Rectal smooth muscle tissue (tissue), 1 donor: ENCODE measurements around the gene ECI1.
A peak's percentile ranks its signal among the peaks of the same experiment; 100 is the strongest.
"Not testable (repeated sequence)": the region's sequence is repeated elsewhere in the genome, so short reads cannot be mapped to it uniquely, and the experiment has no call there.

Source experiments
- H3K27ac ChIP-seq: one replicate; pipeline ENCODE4 v1.7.0; 2013; ENCODE audit warnings: low read depth, low read length, inconsistent platforms
- H3K27me3 ChIP-seq: one replicate; pipeline ENCODE4 v1.7.0; 2013; ENCODE audit warnings: low read length; ENCODE audit not compliant: control insufficient read depth, insufficient read depth
- H3K36me3 ChIP-seq: one replicate; pipeline ENCODE4 v1.7.0; 2013; ENCODE audit warnings: low read length; ENCODE audit not compliant: control insufficient read depth, insufficient read depth
- H3K4me1 ChIP-seq: one replicate; pipeline ENCODE4 v1.7.0; 2013; ENCODE audit warnings: low read length; ENCODE audit not compliant: control insufficient read depth, insufficient read depth
- H3K4me3 ChIP-seq: one replicate; pipeline ENCODE4 v1.7.0; 2013; ENCODE audit warnings: low read length
- H3K9ac ChIP-seq: one replicate; pipeline ENCODE4 v1.7.0; 2013; ENCODE audit warnings: low read length

The ECI1 gene

GRCh38 chr16:2276368-2277195, 25.2 kb upstream of the ECI1 start:
- no peak overlapping the region for H3K4me3 ChIP-seq

GRCh38 chr16:2275476-2276367, 24.3 kb upstream of the ECI1 start:
- Histone ChIP-seq H3K4me1 (no peaks in the 10 kb centered on the region), H3K27ac (no peak overlapping the region), H3K27me3 (no peaks in the 10 kb centered on the region), H3K36me3 (no peaks in the 10 kb centered on the region), H3K4me3 (no peak overlapping the region), H3K9ac (no peak overlapping the region)

More at GRCh38 chr16:2276368-2277195, 25.2 kb upstream of the ECI1 start:
- Histone ChIP-seq H3K27me3 (no peaks in the 10 kb centered on the region), H3K9ac (no peak overlapping the region), H3K27ac (no peak overlapping the region), H3K36me3 (no peaks in the 10 kb centered on the region), H3K4me1 (no peaks in the 10 kb centered on the region)

- Histone ChIP-seq H3K4me3 (no peak overlapping the region), H3K4me1 (peaks cover 9% of the 10 kb centered on the region), H3K9ac (no peak overlapping the region), H3K27ac (no peak overlapping the region), H3K36me3 (no peaks in the 10 kb centered on the region), H3K27me3 (no peaks in the 10 kb centered on the region)
These were observed 22.5 kb upstream of the ECI1 start for GRCh38 chr16:2273931-2274330.

- no peaks in the 10 kb centered on the region for H3K27me3 ChIP-seq
These were observed 22.1 kb upstream of the ECI1 start for GRCh38 chr16:2273484-2273883.

GRCh38 chr16:2271848-2272461, 20.6 kb upstream of the ECI1 start:
- Histone ChIP-seq H3K27me3 (no peaks in the 10 kb centered on the region), H3K27ac (no peak overlapping the region), H3K4me1 (peaks cover 10% of the 10 kb centered on the region), H3K9ac (no peak overlapping the region), H3K36me3 (no peaks in the 10 kb centered on the region), H3K4me3 (no peak overlapping the region)

More at GRCh38 chr16:2273484-2273883, 22.1 kb upstream of the ECI1 start:
- Histone ChIP-seq H3K36me3 (no peaks in the 10 kb centered on the region), H3K27ac (no peak overlapping the region), H3K4me3 (no peak overlapping the region), H3K9ac (no peak overlapping the region), H3K4me1 (peaks cover 10% of the 10 kb centered on the region)

- no peaks in the 10 kb centered on the region for H3K36me3 ChIP-seq
- H3K27me3 ChIP-seq = no peaks in the 10 kb centered on the region
- peaks cover 14% of the 10 kb centered on the region for H3K4me1 ChIP-seq
- H3K27ac ChIP-seq = no peak overlapping the region
- no peak overlapping the region for H3K9ac ChIP-seq
- no peak overlapping the region for H3K4me3 ChIP-seq
These were observed 19.4 kb upstream of the ECI1 start for GRCh38 chr16:2270588-2271470.

- Histone ChIP-seq H3K27me3 (no peaks in the 10 kb centered on the region), H3K4me1 (peaks cover 14% of the 10 kb centered on the region), H3K4me3 (no peak overlapping the region), H3K27ac (no peak overlapping the region), H3K9ac (no peak overlapping the region), H3K36me3 (no peaks in the 10 kb centered on the region)
These were observed 18.7 kb upstream of the ECI1 start for GRCh38 chr16:2270070-2270462.

GRCh38 chr16:2267913-2268666, 16.7 kb upstream of the ECI1 start, which contains the start of gene RNPS1:
Gene RNPS1 (minus strand): TSS chr16:2268126. CDS start chr16:2264643, 3,483 bp downstream.
- peak within 1 kb of the TSS; percentile 100 for H3K27ac ChIP-seq
- H3K4me1 ChIP-seq = peaks cover 14% of the 10 kb centered on the region
- peak within 1 kb of the TSS; percentile 96 for H3K4me3 ChIP-seq
- H3K36me3 ChIP-seq = peaks cover 7% of the 10 kb centered on the region
- H3K27me3 ChIP-seq = no peaks in the 10 kb centered on the region
- H3K9ac ChIP-seq = peak within 1 kb of the TSS; percentile 82

GRCh38 chr16:2267505-2267912, 16.1 kb upstream of the ECI1 start:
- H3K36me3 ChIP-seq, H3K27me3 ChIP-seq: not testable (repeated sequence)
- H3K27ac ChIP-seq = peak overlapping the region; percentile 100
- peaks cover 14% of the 10 kb centered on the region for H3K4me1 ChIP-seq
- H3K4me3 ChIP-seq = peak overlapping the region; percentile 96
- peak overlapping the region; percentile 64 for H3K9ac ChIP-seq

GRCh38 chr16:2266887-2267286, 15.5 kb upstream of the ECI1 start:
- Histone ChIP-seq H3K4me1 (peaks cover 14% of the 10 kb centered on the region), H3K4me3 (peak overlapping the region; percentile 96), H3K9ac (peak overlapping the region; percentile 64), H3K36me3 (peaks cover 13% of the 10 kb centered on the region)
- H3K27me3 ChIP-seq, H3K27ac ChIP-seq: not testable (repeated sequence)

- H3K27me3 ChIP-seq, H3K27ac ChIP-seq, H3K9ac ChIP-seq, H3K4me3 ChIP-seq, H3K4me1 ChIP-seq: not testable (repeated sequence)
- H3K36me3 ChIP-seq = peaks cover 18% of the 10 kb centered on the region
These were observed 11.6 kb upstream of the ECI1 start for GRCh38 chr16:2263026-2263425.
